ENCODE measurements around the gene ZNF488. TPM values are rescaled to one million over a fixed set of nuclear protein-coding genes. Genes with fewer than 3 reads are reported as not detected.

Gene ZNF488
- polyA plus RNA-seq, 2 donors: 0.81 to 0.94 TPM

GRCh38 chr10:47346581-47347302 lies 37.4 kb downstream of the ZNF488 start:
- Histone ChIP-seq H3K4me1 (ENCODE audit: control insufficient read depth in 2 of 2, insufficient read depth in 2 of 2, low read length in 1 of 2) (no peaks in the 10 kb centered on the region), H3K9me3 (ENCODE audit: control insufficient read depth in 2 of 2, insufficient read depth in 1 of 2, low read depth in 1 of 2, low read length in 1 of 2) (no peaks in the 10 kb centered on the region), H3K36me3 (ENCODE audit: control insufficient read depth in 2 of 2, insufficient read depth in 2 of 2, low read length in 1 of 2) (no peaks in the 10 kb centered on the region), H3K27me3 (ENCODE audit: control insufficient read depth in 1 of 2, insufficient read depth in 2 of 2, low read length in 2 of 2) (no peaks in the 10 kb centered on the region), H3K4me3 (ENCODE audit: low read depth in 1 of 2, low read length in 2 of 2) (no peak overlapping the region), H3K27ac (ENCODE audit: low read depth in 2 of 2, low read length in 1 of 2) (no peak overlapping the region)
- 70 to 73% methylated on average over 13 of the region's 13 CpGs for WGBS, 2 donors

GRCh38 chr10:47344996-47345870 lies 38.9 kb downstream of the ZNF488 start:
- Histone ChIP-seq H3K27me3 (ENCODE audit: control insufficient read depth in 1 of 2, insufficient read depth in 2 of 2, low read length in 2 of 2) (no peaks in the 10 kb centered on the region), H3K4me3 (ENCODE audit: low read depth in 1 of 2, low read length in 2 of 2) (no peak overlapping the region), H3K4me1 (ENCODE audit: control insufficient read depth in 2 of 2, insufficient read depth in 2 of 2, low read length in 1 of 2) (no peaks in the 10 kb centered on the region), H3K36me3 (ENCODE audit: control insufficient read depth in 2 of 2, insufficient read depth in 2 of 2, low read length in 1 of 2) (no peaks in the 10 kb centered on the region), H3K27ac (ENCODE audit: low read depth in 2 of 2, low read length in 1 of 2) (no peak overlapping the region), H3K9me3 (ENCODE audit: control insufficient read depth in 2 of 2, insufficient read depth in 1 of 2, low read depth in 1 of 2, low read length in 1 of 2) (no peaks in the 10 kb centered on the region)
- WGBS, 2 donors: 83 to 90% methylated on average over 13 of the region's 13 CpGs

- Histone ChIP-seq H3K27ac (ENCODE audit: low read depth in 2 of 2, low read length in 1 of 2) (no peak overlapping the region), H3K4me1 (ENCODE audit: control insufficient read depth in 2 of 2, insufficient read depth in 2 of 2, low read length in 1 of 2) (no peaks in the 10 kb centered on the region), H3K9me3 (ENCODE audit: control insufficient read depth in 2 of 2, insufficient read depth in 1 of 2, low read depth in 1 of 2, low read length in 1 of 2) (no peaks in the 10 kb centered on the region), H3K27me3 (ENCODE audit: control insufficient read depth in 1 of 2, insufficient read depth in 2 of 2, low read length in 2 of 2) (no peaks in the 10 kb centered on the region), H3K36me3 (ENCODE audit: control insufficient read depth in 2 of 2, insufficient read depth in 2 of 2, low read length in 1 of 2) (no peaks in the 10 kb centered on the region), H3K4me3 (ENCODE audit: low read depth in 1 of 2, low read length in 2 of 2) (no peak overlapping the region)
- 70 to 71% methylated on average over 5 of the region's 5 CpGs for WGBS, 2 donors
Observed at GRCh38 chr10:47340608-47341170, 43.4 kb downstream of the ZNF488 start.

GRCh38 chr10:47339759-47340607 lies 44.1 kb downstream of the ZNF488 start:
- no peaks in the 10 kb centered on the region for H3K4me1 ChIP-seq (ENCODE audit: control insufficient read depth in 2 of 2, insufficient read depth in 2 of 2, low read length in 1 of 2)
- no peak overlapping the region for H3K27ac ChIP-seq (ENCODE audit: low read depth in 2 of 2, low read length in 1 of 2)
- H3K9me3 ChIP-seq (ENCODE audit: control insufficient read depth in 2 of 2, insufficient read depth in 1 of 2, low read depth in 1 of 2, low read length in 1 of 2): no peaks in the 10 kb centered on the region
- H3K4me3 ChIP-seq (ENCODE audit: low read depth in 1 of 2, low read length in 2 of 2): no peak overlapping the region
- 78 to 82% methylated on average over 15 of the region's 15 CpGs for whole genome bisulfite sequencing, 2 donors
- H3K36me3 ChIP-seq (ENCODE audit: control insufficient read depth in 2 of 2, insufficient read depth in 2 of 2, low read length in 1 of 2): no peaks in the 10 kb centered on the region
- no peaks in the 10 kb centered on the region for H3K27me3 ChIP-seq (ENCODE audit: control insufficient read depth in 1 of 2, insufficient read depth in 2 of 2, low read length in 2 of 2)

- Histone ChIP-seq H3K9me3 (ENCODE audit: control insufficient read depth in 2 of 2, insufficient read depth in 1 of 2, low read depth in 1 of 2, low read length in 1 of 2) (no peaks in the 10 kb centered on the region), H3K4me3 (ENCODE audit: low read depth in 1 of 2, low read length in 2 of 2) (no peak overlapping the region), H3K27ac (ENCODE audit: low read depth in 2 of 2, low read length in 1 of 2) (no peak overlapping the region), H3K27me3 (ENCODE audit: control insufficient read depth in 1 of 2, insufficient read depth in 2 of 2, low read length in 2 of 2) (no peaks in the 10 kb centered on the region), H3K36me3 (ENCODE audit: control insufficient read depth in 2 of 2, insufficient read depth in 2 of 2, low read length in 1 of 2) (no peaks in the 10 kb centered on the region), H3K4me1 (ENCODE audit: control insufficient read depth in 2 of 2, insufficient read depth in 2 of 2, low read length in 1 of 2) (no peaks in the 10 kb centered on the region)
- 85 to 91% methylated on average over 8 of the region's 8 CpGs for WGBS, 2 donors
Observed at GRCh38 chr10:47339186-47339735, 44.8 kb downstream of the ZNF488 start.

GRCh38 chr10:47337310-47337709 lies 46.8 kb downstream of the ZNF488 start:
- 73 to 78% methylated on average over 4 of the region's 4 CpGs for WGBS, 2 donors

GRCh38 chr10:47336387-47337134 lies 47.5 kb downstream of the ZNF488 start:
- Histone ChIP-seq H3K9me3 (ENCODE audit: control insufficient read depth in 2 of 2, insufficient read depth in 1 of 2, low read depth in 1 of 2, low read length in 1 of 2) (no peaks in the 10 kb centered on the region), H3K36me3 (ENCODE audit: control insufficient read depth in 2 of 2, insufficient read depth in 2 of 2, low read length in 1 of 2) (no peaks in the 10 kb centered on the region), H3K27ac (ENCODE audit: low read depth in 2 of 2, low read length in 1 of 2) (no peak overlapping the region), H3K27me3 (ENCODE audit: control insufficient read depth in 1 of 2, insufficient read depth in 2 of 2, low read length in 2 of 2) (peaks cover 0 to 3% of the 10 kb centered on the region in 2 donors), H3K4me3 (ENCODE audit: low read depth in 1 of 2, low read length in 2 of 2) (no peak overlapping the region), H3K4me1 (ENCODE audit: control insufficient read depth in 2 of 2, insufficient read depth in 2 of 2, low read length in 1 of 2) (no peaks in the 10 kb centered on the region)
- 72 to 80% methylated on average over 15 of the region's 15 CpGs for WGBS, 2 donors

More at GRCh38 chr10:47337310-47337709, 46.8 kb downstream of the ZNF488 start:
- no peak overlapping the region for H3K4me3 ChIP-seq (ENCODE audit: low read depth in 1 of 2, low read length in 2 of 2)
- H3K9me3 ChIP-seq (ENCODE audit: control insufficient read depth in 2 of 2, insufficient read depth in 1 of 2, low read depth in 1 of 2, low read length in 1 of 2): no peaks in the 10 kb centered on the region
- H3K27ac ChIP-seq (ENCODE audit: low read depth in 2 of 2, low read length in 1 of 2): no peak overlapping the region
- H3K4me1 ChIP-seq (ENCODE audit: control insufficient read depth in 2 of 2, insufficient read depth in 2 of 2, low read length in 1 of 2): no peaks in the 10 kb centered on the region
- H3K27me3 ChIP-seq (ENCODE audit: control insufficient read depth in 1 of 2, insufficient read depth in 2 of 2, low read length in 2 of 2): no peaks in the 10 kb centered on the region
- H3K36me3 ChIP-seq (ENCODE audit: control insufficient read depth in 2 of 2, insufficient read depth in 2 of 2, low read length in 1 of 2): no peaks in the 10 kb centered on the region

- H3K27ac ChIP-seq (ENCODE audit: low read depth in 2 of 2, low read length in 1 of 2): no peak overlapping the region
- no peak overlapping the region for H3K4me3 ChIP-seq (ENCODE audit: low read depth in 1 of 2, low read length in 2 of 2)
- no peaks in the 10 kb centered on the region for H3K9me3 ChIP-seq (ENCODE audit: control insufficient read depth in 2 of 2, insufficient read depth in 1 of 2, low read depth in 1 of 2, low read length in 1 of 2)
- no peaks in the 10 kb centered on the region for H3K36me3 ChIP-seq (ENCODE audit: control insufficient read depth in 2 of 2, insufficient read depth in 2 of 2, low read length in 1 of 2)
- H3K4me1 ChIP-seq (ENCODE audit: control insufficient read depth in 2 of 2, insufficient read depth in 2 of 2, low read length in 1 of 2): no peaks in the 10 kb centered on the region
- peaks cover 0 to 3% of the 10 kb centered on the region in 2 donors for H3K27me3 ChIP-seq (ENCODE audit: control insufficient read depth in 1 of 2, insufficient read depth in 2 of 2, low read length in 2 of 2)
- 87 to 92% methylated on average over 5 of the region's 5 CpGs for WGBS, 2 donors
Observed at GRCh38 chr10:47335906-47336305, 48.2 kb downstream of the ZNF488 start.
